Body of pancreas (tissue), 4 donors: Measurements from ENCODE around the gene AGPAT3.

Experiments used
- CTCF ChIP-seq, 7 experiments: fragments of 450-650 bp in 4 of 7; fragments of 200-600 bp in 3 of 7; sonication (generic) in 3 of 7; IDR thresholded peaks; one replicate each; pipeline ENCODE4 v1.5.1; 2016 to 2019; ENCODE audit warnings: antibody characterized with exemption in 7 of 7
- POLR2A ChIP-seq, 3 donors: fragments of 450-650 bp; IDR thresholded peaks; one replicate each; pipeline ENCODE4 v1.6.1; 2016; ENCODE audit warnings: antibody characterized with exemption in 3 of 3, mild to moderate bottlenecking in 2 of 3

DNA sequence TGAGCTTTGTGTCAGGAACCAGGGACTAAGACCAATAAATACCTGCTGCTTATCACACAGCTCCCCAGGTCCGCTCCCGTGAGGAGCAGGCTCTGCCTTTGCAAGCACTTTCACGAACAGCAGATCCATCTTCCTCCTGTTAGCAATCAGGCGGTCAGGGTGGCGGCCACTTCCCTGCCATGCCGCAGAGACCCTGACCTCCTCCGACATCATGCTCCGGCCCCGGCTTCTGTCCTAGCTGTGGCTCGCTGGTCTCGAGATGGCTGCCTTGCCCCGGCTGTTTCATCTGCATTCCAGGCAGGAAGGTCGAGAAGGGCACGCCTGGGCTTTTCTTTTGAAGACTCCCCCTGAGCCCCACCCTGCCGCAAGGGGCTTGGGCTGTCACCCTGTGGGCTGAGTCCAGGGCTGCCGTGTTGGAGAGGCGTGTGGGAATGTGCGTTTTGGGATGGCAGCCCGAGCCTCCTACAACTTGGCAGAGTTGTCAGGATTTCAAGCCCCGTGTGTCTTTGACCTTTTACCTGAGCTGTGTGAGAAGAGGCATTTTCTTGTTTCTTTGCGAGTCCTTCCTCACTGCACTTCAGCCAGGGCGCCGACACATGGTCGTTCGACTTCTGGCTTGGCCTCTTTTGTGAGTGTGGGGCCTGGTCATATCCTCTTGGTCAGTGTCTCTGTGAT lies 59.5 kb downstream of the AGPAT3 start:
- TF ChIP-seq POLR2A (IDR thresholded peaks at IDR 0.05) (no peak), CTCF (IDR thresholded peaks at IDR 0.05) (no peak)
